Measurements from ENCODE around the gene GLMP.

GLMP gene

GRCh38 chr1:156247460-156248322 lies 47.8 kb downstream of the GLMP start, which contains the start of gene PAQR6:
Gene PAQR6 (minus strand): TSS chr1:156248056. CDS start chr1:156246731, 1,325 bp downstream.
- DNase-seq = no peak

GRCh38 chr1:156246781-156247459 lies 48.6 kb downstream of the GLMP start:
- no peak for DNase-seq

GRCh38 chr1:156246241-156246780 lies 49.2 kb downstream of the GLMP start:
- no peak for DNase-seq

GRCh38 chr1:156245451-156246232 lies 49.8 kb downstream of the GLMP start:
- DNase-seq = no peak

GRCh38 chr1:156244712-156245111 lies 50.8 kb downstream of the GLMP start:
- DNase-seq = no peak

GRCh38 chr1:156244126-156244525 lies 51.4 kb downstream of the GLMP start:
- no peak for DNase-seq

GRCh38 chr1:156242738-156243137 lies 52.7 kb downstream of the GLMP start:
- no peak for DNase-seq

Data from cortex of kidney (tissue), 1 donor.